WTC11 (cell line): ENCODE measurements around the gene GADD45GIP1.

Experiments used
- FOXJ3 ChIP-seq: sonication (generic); formaldehyde crosslinking; IDR thresholded peaks from 2 replicates; pipeline ENCODE4 v1.9.0; 2021; ENCODE audit warnings: missing genetic modification reagents, mild to moderate bottlenecking, borderline replicate concordance
- JUN ChIP-seq: sonication (generic); formaldehyde crosslinking; IDR thresholded peaks from 2 replicates; pipeline ENCODE4 v1.8.0; 2023; ENCODE audit warnings: mild to moderate bottlenecking, missing genetic modification reagents
- ZNF121 ChIP-seq: sonication (generic); formaldehyde crosslinking; IDR thresholded peaks from 2 replicates; pipeline ENCODE4 v1.8.0; 2023; ENCODE audit warnings: missing genetic modification reagents
- ZNF423 ChIP-seq: fragments of 250-450 bp; sonication (Bioruptor Pico); IDR thresholded peaks from 2 replicates; pipeline ENCODE4 v2.1.2; 2022; ENCODE audit warnings: mild to moderate bottlenecking, moderate library complexity
- TF ChIP-seq, protein P1 (sequence below): fragments of 200-600 bp; IDR thresholded peaks from 2 replicates; pipeline ENCODE4 v1.8.0; 2022; ENCODE audit warnings: antibody characterized with exemption
- TF ChIP-seq, protein P2 (sequence below): sonication (generic); formaldehyde crosslinking; IDR thresholded peaks from 2 replicates; pipeline ENCODE4 v1.8.0; 2022; ENCODE audit warnings: mild to moderate bottlenecking, missing genetic modification reagents
- TF ChIP-seq, protein P3 (sequence below): sonication (generic); formaldehyde crosslinking; IDR thresholded peaks from 2 replicates; pipeline ENCODE4 v1.8.1; 2023; ENCODE audit warnings: mild to moderate bottlenecking, missing genetic modification reagents, moderate library complexity
- TF ChIP-seq, protein P4 (sequence below): sonication (generic); formaldehyde crosslinking; IDR thresholded peaks from 2 replicates; pipeline ENCODE4 v1.8.1; 2023; ENCODE audit warnings: mild to moderate bottlenecking, missing genetic modification reagents, borderline replicate concordance
- TF ChIP-seq, protein P5 (sequence below): fragments of 250-450 bp; sonication (Bioruptor Pico); IDR thresholded peaks from 2 replicates; pipeline ENCODE4 v1.9.0; 2021; ENCODE audit warnings: moderate library complexity, mild to moderate bottlenecking, inconsistent platforms, borderline replicate concordance
- TF ChIP-seq, protein P6 (sequence below): sonication (generic); formaldehyde crosslinking; conservative IDR thresholded peaks from 2 replicates; pipeline ENCODE4 v1.8.1; 2023; ENCODE audit warnings: mild to moderate bottlenecking, low read depth, missing genetic modification reagents, moderate library complexity

DNA sequence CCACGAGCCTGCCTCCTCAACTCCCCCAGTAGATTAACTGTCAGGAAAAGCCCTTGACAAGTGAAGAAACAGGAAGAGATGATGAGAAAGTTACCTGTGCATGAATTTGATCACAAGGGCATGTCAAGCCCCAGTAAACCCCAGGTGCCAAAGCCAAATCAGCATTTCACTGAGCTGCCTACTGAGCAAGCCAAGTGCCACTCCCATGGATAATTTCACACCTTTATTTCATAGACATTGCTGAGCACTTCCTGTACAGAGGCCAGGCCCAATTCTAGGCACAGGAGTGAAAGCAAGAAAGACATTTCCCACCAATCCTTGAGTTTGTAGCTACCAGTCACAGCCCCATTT, 2.4 kb downstream of the GADD45GIP1 start:
- TF ChIP-seq, protein P1, sequence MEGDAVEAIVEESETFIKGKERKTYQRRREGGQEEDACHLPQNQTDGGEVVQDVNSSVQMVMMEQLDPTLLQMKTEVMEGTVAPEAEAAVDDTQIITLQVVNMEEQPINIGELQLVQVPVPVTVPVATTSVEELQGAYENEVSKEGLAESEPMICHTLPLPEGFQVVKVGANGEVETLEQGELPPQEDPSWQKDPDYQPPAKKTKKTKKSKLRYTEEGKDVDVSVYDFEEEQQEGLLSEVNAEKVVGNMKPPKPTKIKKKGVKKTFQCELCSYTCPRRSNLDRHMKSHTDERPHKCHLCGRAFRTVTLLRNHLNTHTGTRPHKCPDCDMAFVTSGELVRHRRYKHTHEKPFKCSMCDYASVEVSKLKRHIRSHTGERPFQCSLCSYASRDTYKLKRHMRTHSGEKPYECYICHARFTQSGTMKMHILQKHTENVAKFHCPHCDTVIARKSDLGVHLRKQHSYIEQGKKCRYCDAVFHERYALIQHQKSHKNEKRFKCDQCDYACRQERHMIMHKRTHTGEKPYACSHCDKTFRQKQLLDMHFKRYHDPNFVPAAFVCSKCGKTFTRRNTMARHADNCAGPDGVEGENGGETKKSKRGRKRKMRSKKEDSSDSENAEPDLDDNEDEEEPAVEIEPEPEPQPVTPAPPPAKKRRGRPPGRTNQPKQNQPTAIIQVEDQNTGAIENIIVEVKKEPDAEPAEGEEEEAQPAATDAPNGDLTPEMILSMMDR = no peak
- TF ChIP-seq, protein P2, sequence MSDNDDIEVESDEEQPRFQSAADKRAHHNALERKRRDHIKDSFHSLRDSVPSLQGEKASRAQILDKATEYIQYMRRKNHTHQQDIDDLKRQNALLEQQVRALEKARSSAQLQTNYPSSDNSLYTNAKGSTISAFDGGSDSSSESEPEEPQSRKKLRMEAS (CRISPR knock-in tag) = no peak
- TF ChIP-seq, protein P3, sequence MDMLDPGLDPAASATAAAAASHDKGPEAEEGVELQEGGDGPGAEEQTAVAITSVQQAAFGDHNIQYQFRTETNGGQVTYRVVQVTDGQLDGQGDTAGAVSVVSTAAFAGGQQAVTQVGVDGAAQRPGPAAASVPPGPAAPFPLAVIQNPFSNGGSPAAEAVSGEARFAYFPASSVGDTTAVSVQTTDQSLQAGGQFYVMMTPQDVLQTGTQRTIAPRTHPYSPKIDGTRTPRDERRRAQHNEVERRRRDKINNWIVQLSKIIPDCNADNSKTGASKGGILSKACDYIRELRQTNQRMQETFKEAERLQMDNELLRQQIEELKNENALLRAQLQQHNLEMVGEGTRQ (CRISPR knock-in tag) = no peak
- no peak for TF ChIP-seq JUN (CRISPR knock-in tag)
- TF ChIP-seq, protein P4, sequence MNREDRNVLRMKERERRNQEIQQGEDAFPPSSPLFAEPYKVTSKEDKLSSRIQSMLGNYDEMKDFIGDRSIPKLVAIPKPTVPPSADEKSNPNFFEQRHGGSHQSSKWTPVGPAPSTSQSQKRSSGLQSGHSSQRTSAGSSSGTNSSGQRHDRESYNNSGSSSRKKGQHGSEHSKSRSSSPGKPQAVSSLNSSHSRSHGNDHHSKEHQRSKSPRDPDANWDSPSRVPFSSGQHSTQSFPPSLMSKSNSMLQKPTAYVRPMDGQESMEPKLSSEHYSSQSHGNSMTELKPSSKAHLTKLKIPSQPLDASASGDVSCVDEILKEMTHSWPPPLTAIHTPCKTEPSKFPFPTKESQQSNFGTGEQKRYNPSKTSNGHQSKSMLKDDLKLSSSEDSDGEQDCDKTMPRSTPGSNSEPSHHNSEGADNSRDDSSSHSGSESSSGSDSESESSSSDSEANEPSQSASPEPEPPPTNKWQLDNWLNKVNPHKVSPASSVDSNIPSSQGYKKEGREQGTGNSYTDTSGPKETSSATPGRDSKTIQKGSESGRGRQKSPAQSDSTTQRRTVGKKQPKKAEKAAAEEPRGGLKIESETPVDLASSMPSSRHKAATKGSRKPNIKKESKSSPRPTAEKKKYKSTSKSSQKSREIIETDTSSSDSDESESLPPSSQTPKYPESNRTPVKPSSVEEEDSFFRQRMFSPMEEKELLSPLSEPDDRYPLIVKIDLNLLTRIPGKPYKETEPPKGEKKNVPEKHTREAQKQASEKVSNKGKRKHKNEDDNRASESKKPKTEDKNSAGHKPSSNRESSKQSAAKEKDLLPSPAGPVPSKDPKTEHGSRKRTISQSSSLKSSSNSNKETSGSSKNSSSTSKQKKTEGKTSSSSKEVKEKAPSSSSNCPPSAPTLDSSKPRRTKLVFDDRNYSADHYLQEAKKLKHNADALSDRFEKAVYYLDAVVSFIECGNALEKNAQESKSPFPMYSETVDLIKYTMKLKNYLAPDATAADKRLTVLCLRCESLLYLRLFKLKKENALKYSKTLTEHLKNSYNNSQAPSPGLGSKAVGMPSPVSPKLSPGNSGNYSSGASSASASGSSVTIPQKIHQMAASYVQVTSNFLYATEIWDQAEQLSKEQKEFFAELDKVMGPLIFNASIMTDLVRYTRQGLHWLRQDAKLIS (CRISPR knock-in tag) = no peak
- TF ChIP-seq ZNF423 (CRISPR knock-in tag) = no peak
- TF ChIP-seq, protein P5, sequence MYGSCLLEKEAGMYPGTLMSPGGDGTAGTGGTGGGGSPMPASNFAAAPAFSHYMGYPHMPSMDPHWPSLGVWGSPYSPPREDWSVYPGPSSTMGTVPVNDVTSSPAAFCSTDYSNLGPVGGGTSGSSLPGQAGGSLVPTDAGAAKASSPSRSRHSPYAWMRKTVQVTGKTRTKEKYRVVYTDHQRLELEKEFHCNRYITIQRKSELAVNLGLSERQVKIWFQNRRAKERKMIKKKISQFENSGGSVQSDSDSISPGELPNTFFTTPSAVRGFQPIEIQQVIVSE (CRISPR knock-in tag) = no peak
- TF ChIP-seq FOXJ3 (CRISPR knock-in tag) = no peak
- no peak for TF ChIP-seq ZNF121
- TF ChIP-seq, protein P6, sequence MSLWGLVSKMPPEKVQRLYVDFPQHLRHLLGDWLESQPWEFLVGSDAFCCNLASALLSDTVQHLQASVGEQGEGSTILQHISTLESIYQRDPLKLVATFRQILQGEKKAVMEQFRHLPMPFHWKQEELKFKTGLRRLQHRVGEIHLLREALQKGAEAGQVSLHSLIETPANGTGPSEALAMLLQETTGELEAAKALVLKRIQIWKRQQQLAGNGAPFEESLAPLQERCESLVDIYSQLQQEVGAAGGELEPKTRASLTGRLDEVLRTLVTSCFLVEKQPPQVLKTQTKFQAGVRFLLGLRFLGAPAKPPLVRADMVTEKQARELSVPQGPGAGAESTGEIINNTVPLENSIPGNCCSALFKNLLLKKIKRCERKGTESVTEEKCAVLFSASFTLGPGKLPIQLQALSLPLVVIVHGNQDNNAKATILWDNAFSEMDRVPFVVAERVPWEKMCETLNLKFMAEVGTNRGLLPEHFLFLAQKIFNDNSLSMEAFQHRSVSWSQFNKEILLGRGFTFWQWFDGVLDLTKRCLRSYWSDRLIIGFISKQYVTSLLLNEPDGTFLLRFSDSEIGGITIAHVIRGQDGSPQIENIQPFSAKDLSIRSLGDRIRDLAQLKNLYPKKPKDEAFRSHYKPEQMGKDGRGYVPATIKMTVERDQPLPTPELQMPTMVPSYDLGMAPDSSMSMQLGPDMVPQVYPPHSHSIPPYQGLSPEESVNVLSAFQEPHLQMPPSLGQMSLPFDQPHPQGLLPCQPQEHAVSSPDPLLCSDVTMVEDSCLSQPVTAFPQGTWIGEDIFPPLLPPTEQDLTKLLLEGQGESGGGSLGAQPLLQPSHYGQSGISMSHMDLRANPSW = no peak
